Stimulated activated naive CD4-positive, alpha-beta T cell (primary cell): ENCODE results near the gene TFR2.
A peak's percentile ranks its signal among the peaks of the same experiment; 100 is the strongest.

Source experiments
- DNase-seq, 6 experiments: peaks; one replicate each; lab custom pipeline; 2025; lab: John Stamatoyannopoulos, UW

Gene TFR2

DNA sequence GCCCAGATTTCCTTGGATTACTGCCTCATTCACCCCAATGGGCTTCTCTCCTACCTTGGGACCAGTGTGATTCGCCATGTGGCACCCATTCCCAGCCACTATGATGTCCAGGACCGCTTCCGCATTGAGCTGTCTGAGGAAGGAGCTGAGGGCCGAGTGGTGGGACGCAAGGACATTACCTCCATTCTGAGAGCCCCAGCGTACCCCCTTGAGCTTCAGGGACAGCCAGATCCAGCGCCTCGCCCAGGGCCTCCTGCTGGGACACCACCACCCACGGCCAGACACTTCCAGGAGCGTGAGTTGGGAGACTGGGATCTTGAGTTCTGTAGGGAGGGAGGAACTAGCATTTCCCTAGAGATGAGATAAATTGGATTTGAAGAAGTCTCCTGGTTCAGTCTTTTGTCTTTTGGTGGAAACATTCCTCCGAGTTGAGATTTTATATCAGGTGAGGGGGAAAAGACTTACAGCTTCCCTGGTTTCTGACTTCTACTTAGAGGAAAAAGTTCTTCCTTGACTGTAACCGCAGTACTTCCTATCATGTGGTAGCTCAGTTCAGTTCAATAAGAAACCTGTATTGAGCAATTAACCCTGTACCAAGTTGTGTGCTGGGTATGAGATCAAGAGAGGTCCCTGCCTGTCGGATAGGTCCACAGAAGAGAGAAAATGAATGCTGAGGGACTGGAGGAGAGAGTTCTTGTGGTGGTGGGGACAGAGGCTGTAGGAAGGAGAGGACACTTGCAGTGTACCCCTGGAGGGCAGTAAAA lies 27.8 kb downstream of the TFR2 start:
- DNase-seq, result peak in 1 of 6 experiments; percentile 26

DNA sequence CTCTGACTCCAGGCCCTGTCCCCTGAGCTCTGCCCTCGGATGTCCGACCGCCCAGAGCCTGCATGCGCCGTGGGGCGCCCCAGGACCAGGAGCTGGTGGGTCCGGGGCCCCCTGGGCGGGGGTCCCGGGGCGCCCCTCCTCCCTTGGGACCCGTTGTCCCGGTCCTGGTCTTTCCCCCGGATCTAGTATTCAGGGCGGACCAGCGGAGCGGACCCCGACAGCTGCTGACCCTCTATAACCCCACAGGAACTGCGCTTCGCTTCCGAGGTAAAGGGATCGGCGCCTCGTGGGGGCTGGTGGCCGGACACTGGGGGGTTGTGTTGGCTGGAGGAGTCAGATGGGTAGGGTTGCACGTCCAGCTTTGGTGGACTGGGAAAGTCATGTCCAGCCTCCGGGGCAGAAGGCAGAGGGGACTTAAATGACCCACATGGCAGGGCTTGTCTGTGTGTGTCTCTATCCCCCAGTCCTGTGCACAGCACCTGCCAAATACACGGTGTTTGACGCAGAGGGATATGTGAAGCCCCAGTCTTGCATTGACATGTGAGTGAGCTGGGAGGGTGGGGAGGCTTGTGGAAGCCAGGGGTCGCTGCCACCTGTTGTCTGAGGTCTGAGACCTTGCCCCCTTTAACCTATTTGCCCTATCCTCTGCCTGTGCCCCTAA lies 28.5 kb downstream of the TFR2 start:
- peak in 4 of 6 experiments; percentile 13 to 43 (median 24) for DNase-seq

DNA sequence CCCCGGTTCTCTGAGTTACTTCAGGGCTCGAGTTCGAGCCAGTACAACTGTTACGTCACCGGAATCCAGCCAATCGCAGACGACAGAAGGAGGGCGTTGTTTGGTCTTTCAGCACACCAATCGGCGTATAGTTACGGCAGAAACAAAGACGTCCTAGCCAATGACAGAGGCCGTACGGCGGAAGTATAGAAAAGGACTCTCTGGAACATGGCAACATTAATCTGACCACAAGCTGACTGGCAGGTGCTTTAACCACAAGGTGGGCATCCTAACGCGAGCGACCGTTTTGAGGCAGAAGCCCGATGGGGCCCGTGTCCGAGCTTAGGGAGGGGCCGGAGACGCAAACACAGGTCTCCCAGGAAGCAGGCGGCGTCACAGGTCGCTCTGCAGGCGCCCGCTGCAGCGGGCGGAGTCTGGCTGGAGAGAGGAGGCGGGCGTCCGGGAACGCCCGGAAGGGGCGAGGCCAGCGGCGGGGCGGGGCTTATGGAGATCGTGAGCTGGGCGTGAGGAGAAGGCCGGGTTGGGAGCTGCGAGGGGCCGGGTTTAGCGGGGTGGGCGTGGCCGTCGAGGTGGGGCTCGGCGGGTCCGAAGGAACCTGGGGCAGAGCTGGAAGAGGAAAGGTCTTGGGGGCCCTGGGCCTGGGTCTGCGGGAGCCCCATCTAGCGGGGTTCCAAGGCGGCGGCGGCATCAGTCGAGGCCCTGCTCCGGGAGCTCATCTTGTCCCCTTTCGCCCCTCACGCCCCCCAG lies 29.2 kb downstream of the TFR2 start, which contains the start of gene MOSPD3:
Gene MOSPD3, plus strand, starts transcription at position 558 of the 747 bp plus-strand sequence. CDS start 252 bp downstream, outside the sequence.
- DNase-seq, result peak; percentile 94 to 99 (median 98)

DNA sequence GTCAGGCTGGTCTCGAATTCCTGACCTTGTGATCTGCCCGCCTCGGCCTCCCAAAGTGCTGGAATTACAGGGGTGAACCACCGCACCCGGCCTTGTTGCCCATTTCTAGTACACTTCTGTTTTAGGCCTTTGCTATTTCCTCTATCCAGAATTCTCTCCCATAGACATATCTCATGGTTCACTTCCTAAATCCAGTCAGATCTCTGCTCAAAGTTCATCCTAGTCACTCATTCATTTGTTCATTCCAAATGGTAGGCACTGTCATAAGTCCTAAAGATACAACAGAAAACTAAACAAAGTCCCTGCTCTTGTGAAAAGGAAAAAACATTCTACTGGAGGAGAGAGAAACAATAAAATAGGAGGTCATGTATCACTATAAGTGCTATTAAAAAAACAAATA lies 31.4 kb downstream of the TFR2 start:
- no peak for DNase-seq

DNA sequence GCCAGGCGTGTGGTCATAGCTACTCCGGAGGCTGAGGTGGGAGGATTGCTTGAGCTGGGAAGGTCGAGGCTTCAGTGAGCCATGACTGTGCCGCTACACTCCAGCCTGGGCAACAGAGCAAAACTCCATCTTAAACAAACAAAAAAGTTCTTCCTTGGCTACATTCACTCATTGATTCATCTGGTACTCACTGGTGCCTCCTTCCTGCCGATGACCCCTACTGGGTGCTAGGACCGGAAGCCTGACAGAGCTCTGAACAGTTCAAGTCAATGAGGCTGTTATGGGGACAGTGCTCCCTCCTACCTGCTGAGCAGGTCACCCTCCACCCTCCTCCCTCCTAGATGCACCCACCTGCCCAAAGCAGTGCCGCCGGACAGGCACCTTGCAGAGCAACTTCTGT lies 34.2 kb downstream of the TFR2 start:
- no peak for DNase-seq

DNA sequence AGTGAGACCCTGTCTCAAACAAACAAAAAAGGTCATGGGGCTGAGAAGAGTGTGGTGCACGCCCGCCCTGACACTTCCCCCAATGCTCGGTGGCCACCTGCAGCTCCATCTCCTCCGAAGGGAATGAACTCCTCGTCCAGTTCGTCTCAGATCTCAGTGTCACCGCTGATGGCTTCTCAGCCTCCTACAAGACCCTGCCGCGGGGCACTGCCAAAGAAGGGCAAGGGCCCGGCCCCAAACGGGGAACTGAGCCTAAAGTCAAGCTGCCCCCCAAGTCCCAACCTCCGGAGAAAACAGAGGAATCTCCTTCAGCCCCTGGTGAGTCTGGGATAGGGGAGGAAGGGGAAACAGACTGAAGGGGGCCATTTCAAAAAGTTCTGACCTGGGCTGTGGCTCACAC lies 35.0 kb downstream of the TFR2 start:
- DNase-seq, result no peak

DNA sequence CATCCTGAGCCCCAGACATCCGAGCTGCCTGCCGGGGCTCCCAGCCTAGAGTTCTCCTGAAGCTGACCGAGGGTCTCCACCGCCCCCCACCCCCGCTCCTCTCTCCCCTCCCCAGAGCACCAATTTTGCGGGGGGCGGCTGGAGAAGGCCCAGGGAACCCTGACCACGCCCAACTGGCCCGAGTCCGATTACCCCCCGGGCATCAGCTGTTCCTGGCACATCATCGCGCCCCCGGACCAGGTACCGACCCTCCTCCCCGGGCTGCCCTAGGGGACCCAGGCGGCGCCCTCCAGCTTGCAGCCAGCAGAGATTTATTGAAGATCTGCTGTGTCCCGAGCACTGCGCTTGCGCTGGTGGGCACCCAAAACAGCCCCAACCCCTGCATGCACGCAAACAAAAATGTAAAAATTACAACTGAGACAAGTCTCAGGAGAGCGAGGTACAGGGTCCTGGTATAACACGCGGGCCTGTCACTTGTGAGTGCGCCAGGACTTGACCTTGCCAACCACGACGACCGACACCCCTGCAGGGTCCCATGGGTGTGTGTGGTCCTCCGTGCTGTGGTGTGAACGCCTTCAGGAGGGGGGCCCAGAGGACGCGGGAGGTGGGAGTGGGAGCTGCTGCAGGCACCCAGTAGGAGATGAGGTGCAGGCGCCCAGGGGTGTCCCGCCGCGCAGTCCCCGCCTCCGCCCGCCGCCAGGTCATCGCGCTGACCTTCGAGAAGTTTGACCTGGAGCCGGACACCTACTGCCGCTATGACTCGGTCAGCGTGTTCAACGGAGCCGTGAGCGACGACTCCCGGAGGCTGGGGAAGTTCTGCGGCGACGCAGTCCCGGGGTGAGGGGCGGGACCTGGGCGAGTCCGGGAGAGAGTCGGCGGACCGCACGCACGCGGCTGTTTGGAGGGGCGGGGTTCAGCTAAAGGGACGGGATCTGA lies 36.1 kb downstream of the TFR2 start:
- peak in 5 of 6 experiments; percentile 19 to 42 (median 36) for DNase-seq

DNA sequence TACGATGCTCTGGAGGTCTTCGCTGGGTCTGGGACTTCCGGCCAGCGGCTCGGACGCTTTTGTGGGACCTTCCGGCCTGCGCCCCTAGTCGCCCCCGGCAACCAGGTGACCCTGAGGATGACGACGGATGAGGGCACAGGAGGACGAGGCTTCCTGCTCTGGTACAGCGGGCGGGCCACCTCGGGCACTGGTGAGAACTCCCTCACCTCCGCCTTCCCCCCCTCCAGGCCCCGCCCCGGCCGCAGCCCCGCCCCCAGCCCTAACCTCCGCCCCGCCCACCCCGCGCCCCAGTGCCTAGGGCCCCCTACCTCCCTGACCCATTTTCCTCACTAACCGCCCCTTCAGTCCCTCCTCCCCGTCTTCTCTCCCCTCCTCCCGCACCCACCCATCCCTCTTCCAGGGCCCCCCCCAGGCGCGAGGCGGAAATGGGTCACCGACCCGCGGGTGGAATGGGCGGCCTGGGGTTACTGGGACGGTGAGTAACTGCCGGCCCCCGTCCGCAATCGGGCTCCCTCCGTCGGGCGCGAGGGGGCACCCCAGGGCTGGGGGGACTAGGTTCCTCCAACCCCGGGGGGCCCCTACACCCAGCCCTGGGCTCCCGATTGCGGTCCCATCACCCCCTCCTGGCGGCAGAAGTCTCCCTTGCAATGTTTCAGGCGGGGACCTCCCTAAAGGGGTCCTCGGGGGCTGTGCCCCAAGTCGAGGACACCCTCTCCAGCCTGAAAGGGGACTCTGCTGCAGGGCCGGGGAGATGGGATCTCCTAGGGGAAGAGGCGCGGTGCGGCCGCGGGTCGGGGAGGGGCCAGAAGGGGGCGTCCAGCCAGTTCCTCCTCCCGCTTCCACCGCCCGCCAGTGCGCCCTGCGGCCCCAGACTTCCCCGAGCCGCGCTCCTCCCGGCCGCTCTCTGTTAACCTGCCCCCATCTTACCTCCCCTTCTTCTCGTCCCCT lies 37.0 kb downstream of the TFR2 start:
- DNase-seq, result peak; percentile 33 to 80 (median 71)

DNA sequence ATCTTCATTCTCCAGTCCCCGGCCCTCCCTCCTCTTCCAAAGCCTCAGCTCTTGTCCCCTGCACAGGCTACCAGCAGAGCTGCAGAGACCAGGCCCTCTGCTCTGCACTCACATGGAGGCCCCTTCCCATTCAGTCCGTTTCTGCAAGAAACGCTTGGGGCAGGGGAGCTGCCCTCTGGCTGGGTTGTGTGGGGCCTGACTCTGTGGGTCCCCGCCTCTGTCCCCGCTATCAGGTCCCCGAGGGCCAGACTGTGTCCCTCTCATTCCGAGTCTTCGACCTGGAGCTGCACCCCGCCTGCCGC lies 37.7 kb downstream of the TFR2 start:
- peak in 1 of 6 experiments; percentile 37 for DNase-seq

DNA sequence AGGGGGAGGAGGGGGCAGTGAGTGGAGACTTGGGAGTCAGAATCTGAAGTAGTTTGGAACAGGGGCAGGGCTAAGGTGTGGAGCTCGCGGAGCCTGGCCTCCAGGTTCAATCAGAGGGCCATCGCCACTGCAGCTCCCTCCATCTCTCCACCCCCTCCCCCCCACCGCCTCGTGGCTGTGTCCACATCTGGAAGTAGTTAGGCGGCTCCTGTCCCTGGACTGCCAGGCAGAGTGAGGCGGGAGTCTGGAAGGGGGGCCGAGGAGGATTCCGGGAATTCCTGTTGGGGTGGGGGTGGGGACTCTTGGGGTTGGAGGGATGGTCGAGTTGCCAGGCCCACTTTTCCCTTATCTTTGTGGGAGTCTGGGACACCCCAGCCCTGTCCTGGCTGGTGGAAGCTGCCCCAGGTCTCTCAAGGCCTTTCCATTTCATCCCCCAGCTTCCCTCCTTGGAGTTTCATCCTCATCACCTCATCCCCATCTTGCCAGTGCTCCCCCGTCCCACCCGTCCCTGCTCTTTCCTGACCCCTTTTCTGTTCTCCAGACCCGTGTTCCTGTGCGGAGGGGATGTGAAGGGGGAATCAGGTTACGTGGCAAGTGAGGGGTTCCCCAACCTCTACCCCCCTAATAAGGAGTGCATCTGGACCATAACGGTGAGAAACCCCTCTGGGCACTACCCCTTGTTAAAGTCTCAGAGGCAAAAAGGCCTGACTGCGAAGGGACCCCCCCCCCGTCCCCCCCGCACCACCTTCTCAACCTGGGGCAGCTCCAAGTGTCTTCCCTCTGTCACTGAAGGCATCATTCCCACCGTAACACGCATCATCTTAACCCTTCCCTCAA lies 38.2 kb downstream of the TFR2 start:
- DNase-seq, result no peak

DNA sequence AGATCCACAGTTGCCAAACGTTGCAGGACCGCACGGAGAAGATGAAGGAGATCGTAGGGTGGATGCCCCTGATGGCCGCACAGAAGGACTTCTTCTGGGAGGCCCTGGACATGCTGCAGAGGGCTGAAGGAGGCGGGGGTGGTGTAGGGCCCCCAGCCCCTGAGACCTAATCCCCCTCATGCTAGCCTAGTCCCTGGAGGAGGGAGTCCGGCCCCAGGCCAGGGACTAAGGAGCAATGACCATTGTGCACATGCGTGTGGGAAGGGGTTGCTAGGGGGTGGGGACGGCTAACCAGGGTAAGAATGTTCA lies 40.7 kb downstream of the TFR2 start:
- no peak for DNase-seq

DNA sequence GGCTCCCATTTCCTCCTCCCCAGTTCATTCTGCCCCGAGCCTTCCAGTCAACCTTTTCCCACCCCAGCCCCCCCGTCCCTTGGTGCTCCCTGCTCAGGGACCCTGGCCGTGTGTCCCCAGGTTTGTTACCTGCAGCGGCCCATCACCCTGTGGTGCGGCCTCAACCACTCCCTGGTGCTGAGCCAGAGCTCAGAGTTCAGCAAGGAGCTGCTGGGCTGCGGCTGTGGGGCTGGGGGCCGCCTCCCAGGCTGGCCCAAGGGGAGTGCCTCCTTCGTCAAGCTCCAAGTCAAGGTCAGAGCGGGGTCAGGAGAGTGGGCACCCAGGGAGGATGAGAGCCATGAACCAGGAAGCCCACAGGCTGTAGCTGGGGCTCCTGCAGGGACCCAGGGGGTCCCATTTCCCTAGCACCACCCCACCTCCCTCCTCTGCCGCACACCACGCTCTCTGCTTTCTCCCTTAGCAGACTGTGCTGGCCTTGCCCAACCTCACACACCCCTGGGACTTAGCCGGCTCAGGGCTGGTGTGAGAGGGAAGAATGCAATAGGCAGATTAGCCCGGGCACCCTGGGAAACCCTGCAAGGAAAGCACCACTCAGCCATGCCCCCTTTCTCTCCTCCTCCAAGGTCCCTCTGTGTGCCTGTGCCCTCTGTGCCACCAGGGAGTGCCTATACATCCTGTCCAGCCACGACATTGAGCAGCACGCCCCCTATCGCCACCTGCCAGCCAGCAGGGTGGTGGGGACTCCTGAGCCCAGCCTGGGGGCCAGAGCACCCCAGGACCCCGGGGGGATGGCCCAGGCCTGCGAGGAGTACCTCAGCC lies 41.2 kb downstream of the TFR2 start:
- no peak for DNase-seq

DNA sequence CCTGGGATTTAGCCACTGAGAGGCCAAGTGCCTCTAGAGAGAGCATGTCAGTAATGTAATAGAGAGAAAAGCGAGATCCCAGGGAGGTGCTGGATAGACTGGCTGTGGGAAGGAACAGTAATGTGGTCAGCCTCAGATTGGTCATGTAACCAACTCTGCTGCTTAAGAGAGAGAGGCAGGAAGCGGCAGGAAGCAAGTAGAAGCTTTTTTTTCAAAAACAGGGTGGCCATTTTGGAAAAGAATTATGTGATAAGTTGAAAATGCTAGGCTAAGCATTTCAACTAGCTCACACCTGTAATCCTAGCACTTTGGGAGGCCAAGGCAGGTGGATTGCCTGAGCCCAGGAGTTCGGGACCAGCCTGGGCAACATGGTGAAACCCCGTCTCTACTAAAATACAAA lies 42.9 kb downstream of the TFR2 start:
- DNase-seq, result no peak

DNA sequence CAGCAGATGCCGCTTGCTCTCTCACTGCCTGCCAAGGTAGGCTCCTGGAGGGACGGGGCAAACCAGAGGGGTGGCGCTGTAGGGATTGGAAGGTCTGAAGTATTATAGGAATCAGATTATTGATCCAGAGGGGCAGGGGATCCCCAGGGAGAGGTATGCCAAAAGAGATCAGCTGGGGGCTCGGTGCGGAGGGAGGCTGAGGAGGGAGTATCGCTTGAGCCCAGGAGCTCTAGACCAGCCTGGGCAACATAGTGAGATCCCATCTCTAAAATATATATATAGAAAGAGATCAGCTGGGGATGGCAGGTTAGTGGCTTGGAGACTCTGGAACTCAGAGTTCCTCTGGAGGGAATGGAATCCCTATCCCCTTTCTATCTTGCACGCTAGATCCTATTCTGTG lies 46.2 kb downstream of the TFR2 start:
- DNase-seq, result no peak

DNA sequence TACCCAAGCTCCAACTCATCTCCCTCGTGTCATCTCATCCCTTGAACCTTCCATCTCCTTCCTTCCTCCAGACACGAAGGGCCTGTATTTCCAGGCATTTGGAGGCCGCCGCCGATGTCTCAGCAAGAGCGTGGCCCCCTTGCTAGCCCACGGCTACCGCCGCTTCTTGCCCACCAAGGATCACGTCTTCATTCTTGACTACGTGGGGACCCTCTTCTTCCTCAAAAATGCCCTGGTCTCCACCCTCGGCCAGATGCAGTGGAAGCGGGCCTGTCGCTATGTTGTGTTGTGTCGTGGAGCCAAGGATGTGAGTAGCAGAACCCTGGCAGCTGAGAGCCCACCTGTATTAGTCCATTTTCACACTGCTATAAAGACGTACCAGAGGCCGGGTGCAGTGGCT lies 49.8 kb downstream of the TFR2 start:
- no peak for DNase-seq

DNA sequence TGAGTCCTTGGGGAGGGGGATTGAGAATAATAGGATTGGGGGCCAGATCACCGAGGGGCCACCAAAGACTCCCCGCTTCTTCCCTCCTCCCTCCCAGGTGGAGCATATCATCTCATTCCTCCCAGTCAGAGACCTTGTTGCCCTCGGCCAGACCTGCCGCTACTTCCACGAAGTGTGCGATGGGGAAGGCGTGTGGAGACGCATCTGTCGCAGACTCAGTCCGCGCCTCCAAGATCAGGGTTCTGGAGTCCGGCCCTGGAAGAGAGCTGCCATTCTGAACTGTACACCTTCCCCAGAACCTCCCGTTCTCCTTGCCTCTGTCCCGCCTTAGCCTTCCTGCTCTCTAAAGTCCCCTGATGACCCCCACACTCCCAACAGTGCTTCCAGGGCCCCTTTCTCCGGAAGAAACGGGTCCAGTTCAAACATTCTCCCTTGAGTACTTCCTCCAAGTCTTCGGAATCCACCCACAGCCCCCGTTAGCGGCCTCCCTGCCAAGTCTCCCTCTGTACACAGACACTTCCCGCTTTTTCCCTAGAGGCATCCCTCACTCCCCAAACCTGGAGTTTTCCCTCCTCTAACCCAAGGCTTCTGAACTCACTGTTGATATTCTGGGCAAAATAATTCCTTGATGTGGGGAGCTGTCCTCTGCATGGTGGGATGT lies 51.1 kb downstream of the TFR2 start:
- DNase-seq, result no peak

DNA sequence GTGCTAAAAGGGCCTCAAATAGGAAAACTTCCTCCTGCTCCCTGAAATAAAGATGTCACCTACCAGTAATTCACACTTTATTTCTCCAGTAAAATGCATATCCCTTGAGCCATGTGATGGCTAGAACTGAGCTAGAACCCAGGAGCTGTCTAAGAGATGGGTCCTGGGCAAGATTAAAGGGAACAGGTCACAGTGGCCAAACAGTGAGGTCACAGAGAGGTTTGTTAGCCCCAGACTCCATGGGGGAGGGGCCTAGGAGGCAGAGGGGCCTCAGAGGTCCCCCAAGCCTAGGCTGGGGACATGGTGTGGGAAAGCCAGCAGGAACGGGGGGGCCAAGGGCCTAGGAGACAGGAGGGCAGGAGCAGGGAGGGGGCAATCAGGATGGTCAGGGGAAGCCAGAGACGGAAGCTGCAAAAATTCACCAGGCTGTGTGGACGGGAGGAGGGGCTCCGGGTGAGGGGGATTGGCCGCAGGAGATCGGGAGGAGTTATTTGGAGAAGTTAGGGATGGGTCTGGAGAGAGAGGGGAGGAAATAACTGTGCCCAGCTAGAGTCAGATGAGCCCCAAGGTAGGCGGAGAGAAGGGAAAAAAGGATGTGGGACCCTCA lies 51.9 kb downstream of the TFR2 start:
- DNase-seq, result no peak

DNA sequence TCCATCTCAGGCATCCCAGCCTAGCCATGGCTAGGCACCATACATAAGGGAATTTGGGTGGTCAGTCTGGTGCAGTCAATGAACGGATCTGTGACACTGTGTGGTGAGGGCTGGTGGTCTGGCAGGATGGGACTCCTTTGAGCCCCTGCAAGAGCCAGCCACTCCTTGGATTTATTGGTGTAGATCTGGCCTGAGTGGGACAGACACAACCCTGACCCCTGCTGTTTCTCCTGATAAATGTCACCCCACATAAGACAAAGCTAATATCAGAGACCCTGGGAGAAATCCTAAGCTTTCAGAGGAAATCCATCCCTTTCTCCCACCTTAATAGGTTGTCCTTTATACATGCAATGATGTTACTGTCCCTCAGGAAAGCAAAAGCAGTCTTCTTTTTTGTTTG lies 52.9 kb downstream of the TFR2 start:
- DNase-seq, result no peak
